Ishikawa (cell line): ENCODE measurements around the gene IFNA6.

ENCODE experiments used
- CEBPB ChIP-seq: IDR thresholded peaks from 2 replicates; pipeline ENCODE4 v1.6.1; 2012
- CREB1 ChIP-seq: IDR thresholded peaks from 2 replicates; pipeline ENCODE4 v1.6.1; 2012; ENCODE audit warnings: low read depth
- EGR1 ChIP-seq: IDR thresholded peaks from 2 replicates; pipeline ENCODE4 v1.6.1; 2012
- EP300 ChIP-seq: IDR thresholded peaks from 2 replicates; pipeline ENCODE4 v1.6.1; 2012; ENCODE audit warnings: borderline replicate concordance
- FOXM1 ChIP-seq: IDR thresholded peaks from 2 replicates; pipeline ENCODE4 v1.6.1; 2012; ENCODE audit warnings: low read depth, borderline replicate concordance
- NFIC ChIP-seq: IDR thresholded peaks from 2 replicates; pipeline ENCODE4 v1.6.1; 2012
- RAD21 ChIP-seq: IDR thresholded peaks from 2 replicates; pipeline ENCODE4 v1.6.1; 2012; ENCODE audit warnings: low read depth
- TAF1 ChIP-seq: IDR thresholded peaks from 2 replicates; pipeline ENCODE4 v1.6.1; 2012; ENCODE audit warnings: low read depth, mild to moderate bottlenecking
- TCF12 ChIP-seq: IDR thresholded peaks from 2 replicates; pipeline ENCODE4 v1.6.1; 2012; ENCODE audit warnings: low read depth
- TEAD4 ChIP-seq: IDR thresholded peaks from 2 replicates; pipeline ENCODE4 v1.6.1; 2012
- YY1 ChIP-seq: IDR thresholded peaks from 2 replicates; pipeline ENCODE4 v1.6.1; 2012; ENCODE audit warnings: low read depth
- ZBTB7A ChIP-seq: IDR thresholded peaks from 2 replicates; pipeline ENCODE4 v1.6.1; 2012; ENCODE audit warnings: low read depth
- TF ChIP-seq, protein P1 (sequence below): IDR thresholded peaks from 2 replicates; pipeline ENCODE4 v1.6.1; 2012
- TF ChIP-seq, protein P2 (sequence below): IDR thresholded peaks from 2 replicates; pipeline ENCODE4 v1.6.1; 2012; ENCODE audit warnings: low read depth, mild to moderate bottlenecking
- TF ChIP-seq, protein P3 (sequence below): IDR thresholded peaks from 2 replicates; pipeline ENCODE4 v1.6.1; 2012

The IFNA6 gene

DNA sequence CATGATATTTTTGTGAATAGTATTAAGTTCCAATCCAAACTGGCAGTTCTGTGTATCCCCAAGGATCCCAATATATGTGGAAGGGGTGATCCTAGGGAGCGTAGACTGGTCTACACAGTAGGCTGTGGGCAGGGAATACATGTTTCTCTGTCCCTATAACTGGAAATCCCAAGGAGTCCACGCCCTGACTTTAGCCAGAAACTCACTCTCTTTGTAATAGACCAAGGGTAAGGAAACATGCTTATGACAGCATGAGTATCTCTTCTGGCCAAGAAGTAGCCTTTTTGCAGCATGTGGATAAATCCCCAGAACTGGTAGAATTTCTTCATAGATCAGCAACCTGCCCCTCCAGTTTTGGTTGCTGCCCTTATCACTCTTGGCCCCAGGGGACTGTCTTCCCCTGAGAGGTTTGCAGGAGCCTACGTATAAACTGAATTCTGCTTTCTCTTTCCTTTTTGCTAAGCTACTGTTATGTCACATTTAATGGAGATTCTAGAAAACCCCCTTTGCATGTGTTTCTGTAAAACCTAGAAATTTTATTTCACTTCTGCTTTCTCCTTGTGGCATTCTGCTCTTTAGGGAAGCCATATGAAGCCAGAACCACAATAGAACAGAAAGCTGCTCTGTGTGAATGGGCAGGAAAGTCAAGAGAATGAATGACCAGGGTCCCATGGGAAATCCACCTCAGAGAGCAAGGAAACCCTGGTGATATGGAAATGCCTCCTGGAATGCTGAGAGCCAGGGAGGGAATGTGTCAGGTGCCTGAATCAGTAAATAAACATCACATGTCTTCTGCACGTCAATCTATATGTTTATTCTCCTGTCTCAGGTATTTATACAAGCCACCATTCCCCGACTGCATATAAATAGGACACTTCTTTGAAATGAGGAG is 31.0 kb upstream of the IFNA6 start:
- TF ChIP-seq NFIC (no peak), YY1 (no peak), RAD21 (no peak), ZBTB7A (no peak), TEAD4 (no peak), TCF12 (no peak), CREB1 (no peak), CEBPB (no peak), TAF1 (no peak), EP300 (no peak)
- TF ChIP-seq, protein P1, sequence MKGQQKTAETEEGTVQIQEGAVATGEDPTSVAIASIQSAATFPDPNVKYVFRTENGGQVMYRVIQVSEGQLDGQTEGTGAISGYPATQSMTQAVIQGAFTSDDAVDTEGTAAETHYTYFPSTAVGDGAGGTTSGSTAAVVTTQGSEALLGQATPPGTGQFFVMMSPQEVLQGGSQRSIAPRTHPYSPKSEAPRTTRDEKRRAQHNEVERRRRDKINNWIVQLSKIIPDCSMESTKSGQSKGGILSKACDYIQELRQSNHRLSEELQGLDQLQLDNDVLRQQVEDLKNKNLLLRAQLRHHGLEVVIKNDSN: no peak

DNA sequence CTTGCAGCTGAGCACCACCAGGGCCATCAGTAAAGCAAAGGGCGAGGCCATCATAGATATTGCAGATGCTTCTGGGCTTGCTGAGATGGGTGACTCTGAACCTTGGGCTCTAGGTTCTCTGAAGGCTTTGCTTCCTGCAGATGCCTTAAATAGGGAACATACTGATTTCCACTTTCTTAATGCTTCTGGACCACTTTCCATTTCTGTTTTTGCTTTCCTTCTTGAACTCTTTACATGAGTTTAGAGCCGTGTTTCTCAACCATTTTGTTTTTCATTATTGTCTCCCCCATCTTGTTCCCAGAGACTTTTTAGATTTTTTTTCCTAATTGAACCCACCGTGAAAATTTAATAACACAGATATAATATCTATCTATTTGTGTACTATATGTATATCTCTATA is 17.3 kb upstream of the IFNA6 start, which contains the start of gene IFNA13:
IFNA13 (minus strand) TSS at position 101 of the 400 bp plus-strand sequence; CDS start at position 54, 47 bp downstream.
- TF ChIP-seq EGR1 (no peak), RAD21 (no peak), TEAD4 (no peak), FOXM1 (no peak), YY1 (no peak), NFIC (no peak), TCF12 (no peak), EP300 (no peak), ZBTB7A (no peak), TAF1 (no peak), CREB1 (no peak), CEBPB (no peak)
- TF ChIP-seq, protein P1: no peak
- TF ChIP-seq, protein P2, sequence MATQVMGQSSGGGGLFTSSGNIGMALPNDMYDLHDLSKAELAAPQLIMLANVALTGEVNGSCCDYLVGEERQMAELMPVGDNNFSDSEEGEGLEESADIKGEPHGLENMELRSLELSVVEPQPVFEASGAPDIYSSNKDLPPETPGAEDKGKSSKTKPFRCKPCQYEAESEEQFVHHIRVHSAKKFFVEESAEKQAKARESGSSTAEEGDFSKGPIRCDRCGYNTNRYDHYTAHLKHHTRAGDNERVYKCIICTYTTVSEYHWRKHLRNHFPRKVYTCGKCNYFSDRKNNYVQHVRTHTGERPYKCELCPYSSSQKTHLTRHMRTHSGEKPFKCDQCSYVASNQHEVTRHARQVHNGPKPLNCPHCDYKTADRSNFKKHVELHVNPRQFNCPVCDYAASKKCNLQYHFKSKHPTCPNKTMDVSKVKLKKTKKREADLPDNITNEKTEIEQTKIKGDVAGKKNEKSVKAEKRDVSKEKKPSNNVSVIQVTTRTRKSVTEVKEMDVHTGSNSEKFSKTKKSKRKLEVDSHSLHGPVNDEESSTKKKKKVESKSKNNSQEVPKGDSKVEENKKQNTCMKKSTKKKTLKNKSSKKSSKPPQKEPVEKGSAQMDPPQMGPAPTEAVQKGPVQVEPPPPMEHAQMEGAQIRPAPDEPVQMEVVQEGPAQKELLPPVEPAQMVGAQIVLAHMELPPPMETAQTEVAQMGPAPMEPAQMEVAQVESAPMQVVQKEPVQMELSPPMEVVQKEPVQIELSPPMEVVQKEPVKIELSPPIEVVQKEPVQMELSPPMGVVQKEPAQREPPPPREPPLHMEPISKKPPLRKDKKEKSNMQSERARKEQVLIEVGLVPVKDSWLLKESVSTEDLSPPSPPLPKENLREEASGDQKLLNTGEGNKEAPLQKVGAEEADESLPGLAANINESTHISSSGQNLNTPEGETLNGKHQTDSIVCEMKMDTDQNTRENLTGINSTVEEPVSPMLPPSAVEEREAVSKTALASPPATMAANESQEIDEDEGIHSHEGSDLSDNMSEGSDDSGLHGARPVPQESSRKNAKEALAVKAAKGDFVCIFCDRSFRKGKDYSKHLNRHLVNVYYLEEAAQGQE: no peak
- TF ChIP-seq, protein P3, sequence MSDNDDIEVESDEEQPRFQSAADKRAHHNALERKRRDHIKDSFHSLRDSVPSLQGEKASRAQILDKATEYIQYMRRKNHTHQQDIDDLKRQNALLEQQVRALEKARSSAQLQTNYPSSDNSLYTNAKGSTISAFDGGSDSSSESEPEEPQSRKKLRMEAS: no peak

DNA sequence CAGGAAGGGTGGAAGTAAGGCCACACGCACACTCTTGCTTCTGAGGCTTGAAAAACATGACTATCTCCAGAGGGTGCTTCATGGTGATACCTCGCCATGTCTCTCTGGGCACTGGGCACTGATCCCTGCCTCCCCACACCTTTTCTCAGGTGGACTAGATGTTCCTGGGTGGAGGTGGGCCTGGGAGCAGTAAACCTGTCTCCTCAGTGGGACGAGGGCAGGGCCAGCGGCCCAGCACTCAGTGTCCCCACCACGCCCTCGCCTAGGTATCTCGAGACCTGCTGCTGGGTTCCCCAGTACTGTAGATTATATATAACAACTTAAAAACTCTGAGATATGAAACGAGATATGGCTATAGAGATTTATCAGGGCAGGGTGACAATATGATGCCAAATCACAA is 11.6 kb upstream of the IFNA6 start:
- no peak for TF ChIP-seq RAD21
- TF ChIP-seq TAF1: no peak
- TF ChIP-seq, protein P1: no peak
- no peak for TF ChIP-seq YY1
- TF ChIP-seq, protein P3: no peak
- no peak for TF ChIP-seq CEBPB
- TF ChIP-seq, protein P2: no peak
- TF ChIP-seq EP300: no peak
- TF ChIP-seq CREB1: no peak
- TF ChIP-seq FOXM1: no peak
- no peak for TF ChIP-seq NFIC
- TF ChIP-seq EGR1: no peak
- TF ChIP-seq TCF12: no peak
- no peak for TF ChIP-seq TEAD4
- TF ChIP-seq ZBTB7A: no peak

DNA sequence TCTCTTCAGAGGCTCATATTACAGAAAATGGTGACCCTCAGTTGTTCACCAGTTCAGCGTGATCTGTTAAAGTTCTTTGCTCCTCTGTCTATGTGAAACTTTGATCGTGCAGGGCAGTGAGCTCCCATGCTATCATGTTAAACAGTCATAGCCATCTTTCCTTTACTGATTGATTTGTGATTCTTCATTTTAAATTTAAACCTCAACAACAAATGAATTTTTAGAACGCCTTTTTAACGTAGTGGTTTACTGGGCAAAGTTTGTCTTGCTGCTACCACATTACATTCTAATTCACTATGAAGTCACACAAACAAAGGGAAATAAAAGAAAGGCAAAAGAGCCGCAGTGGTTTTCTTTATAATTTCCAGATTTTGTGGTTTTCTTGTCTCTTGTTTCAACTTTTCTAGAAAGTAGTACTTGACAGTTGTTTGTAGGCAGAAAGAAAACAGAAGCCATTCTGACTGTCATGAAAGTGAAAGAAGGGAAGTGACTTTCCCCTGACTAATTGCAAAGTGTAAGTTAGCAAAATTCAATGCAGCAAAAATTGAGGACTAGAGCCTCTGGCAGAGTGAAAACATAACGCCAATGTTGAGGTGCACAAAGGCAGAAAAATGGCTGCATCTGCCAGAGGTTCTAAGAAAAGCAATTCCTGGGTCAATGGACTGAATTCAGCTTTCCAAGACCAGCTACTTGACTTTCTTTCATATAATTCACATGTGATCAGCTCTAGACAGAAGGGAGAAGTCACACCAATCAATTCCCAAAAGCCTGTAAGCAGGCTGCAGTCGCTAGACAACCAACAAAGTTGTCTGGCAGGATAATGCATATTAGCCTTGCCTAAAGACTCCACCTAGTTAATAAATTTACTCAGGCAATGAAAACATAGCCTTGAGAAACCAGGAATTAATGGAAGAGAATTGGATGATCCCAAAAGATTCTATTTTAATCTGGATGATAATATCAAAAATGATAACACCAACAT is 7.1 kb upstream of the IFNA6 start:
- TF ChIP-seq CEBPB (no peak), EGR1 (no peak), RAD21 (no peak)
